Measurements from ENCODE around the gene IFT43.

Gene IFT43

DNA sequence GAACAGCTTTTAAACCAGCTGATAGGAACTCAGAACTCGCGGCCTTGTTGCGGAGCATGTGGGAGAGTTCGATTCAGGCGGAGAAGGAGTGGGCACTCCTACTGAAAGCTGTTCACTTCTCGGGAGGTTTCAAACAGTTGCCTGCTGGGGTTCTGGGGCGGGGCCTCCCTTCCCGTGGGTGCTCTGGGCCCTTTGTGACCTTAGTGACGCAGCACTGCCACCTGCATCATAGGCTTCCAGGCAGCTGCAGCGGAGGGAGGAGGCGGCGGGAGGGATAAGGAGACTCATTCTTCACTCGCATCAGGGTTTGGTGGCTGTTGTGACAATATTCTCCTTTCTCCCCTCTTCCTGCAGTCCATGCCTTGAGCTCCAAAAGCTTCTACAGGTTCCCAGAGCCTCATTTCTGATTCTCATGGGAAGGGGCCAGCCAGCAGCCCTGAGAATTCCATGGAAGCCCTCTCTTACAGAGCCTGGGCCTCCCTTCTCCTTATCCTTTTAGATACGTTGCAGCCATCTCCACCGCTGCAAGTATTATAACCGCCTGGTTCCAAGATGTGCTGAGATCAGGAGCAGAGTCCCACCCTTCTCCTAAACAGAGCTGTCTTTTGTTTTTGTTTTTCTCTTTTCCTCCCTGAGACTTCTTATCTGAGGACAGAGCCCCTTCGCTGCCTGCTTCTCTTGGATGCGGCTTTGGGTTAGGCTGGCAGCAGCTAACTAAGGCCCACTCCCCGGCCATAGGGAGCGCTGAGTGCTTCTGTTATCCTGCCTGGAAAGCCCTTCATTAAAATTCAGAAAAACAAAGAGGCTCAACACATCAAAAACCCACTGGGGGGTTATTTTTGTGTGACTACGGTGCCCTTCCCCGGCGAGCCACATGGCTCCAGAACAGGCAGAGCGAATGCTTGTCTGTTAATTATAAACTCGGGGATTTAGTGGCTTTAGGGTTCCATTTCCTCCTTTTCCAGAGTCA is 98.5 kb downstream of the IFT43 start:
- no peak for DNase-seq

DNA sequence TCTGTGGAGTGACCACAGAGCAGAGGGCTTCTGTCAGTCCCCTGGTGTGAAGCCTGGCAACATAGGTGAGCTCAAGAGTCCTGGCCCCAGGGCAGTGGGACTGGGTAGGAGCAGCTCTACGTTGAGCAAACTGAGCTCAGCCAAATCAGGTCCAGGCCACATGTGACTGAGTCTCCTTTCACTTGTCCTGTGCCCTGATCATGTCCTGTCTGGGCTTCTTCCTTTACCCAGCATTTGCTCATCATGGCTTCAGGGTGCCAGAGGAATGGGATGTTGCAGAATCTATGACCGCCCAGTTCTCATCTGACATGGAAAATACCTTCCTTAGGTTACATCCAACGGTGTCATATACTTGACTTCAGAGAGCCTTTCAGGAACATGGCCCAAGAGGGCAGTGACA is 99.8 kb downstream of the IFT43 start:
- no peak for DNase-seq

DNA sequence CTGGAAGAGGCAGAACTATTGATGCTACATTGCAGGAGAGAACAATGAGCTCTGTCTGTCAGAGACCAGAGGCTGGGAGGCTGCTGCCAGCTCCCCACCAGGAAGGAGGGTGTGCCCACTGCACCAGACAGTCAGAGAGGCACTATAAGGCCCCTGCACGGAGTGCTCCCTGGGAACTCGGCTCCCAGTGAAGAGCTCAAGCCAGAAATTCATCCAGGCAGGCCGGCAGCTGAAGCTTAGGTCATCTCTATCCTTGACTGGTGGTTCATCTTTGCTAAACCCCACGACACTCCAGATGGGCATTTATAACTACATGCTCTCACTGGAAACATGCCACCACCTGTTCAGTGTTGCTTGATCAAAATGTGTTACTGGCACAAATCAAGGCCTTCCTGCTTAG is 101.1 kb downstream of the IFT43 start:
- DNase-seq, result no peak

DNA sequence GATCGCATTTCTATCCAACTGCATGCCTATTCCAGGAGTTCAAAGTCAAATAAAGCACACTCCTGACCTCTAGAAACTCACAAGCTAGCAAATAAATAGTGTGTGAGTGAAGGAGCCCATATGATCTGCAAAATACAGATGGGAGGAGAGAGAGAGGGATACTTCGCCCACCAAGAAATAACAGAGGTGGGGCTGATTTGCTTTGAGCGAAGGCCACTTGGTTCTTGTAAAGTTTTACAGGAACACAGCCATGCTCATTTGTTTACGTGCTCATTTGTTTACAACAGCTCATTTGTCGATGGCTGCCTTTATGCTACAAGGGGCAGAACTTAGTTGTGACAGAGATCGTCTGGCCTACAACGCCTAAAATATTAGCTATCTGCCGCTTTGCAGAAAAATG is 102.8 kb downstream of the IFT43 start:
- DNase-seq, result no peak

DNA sequence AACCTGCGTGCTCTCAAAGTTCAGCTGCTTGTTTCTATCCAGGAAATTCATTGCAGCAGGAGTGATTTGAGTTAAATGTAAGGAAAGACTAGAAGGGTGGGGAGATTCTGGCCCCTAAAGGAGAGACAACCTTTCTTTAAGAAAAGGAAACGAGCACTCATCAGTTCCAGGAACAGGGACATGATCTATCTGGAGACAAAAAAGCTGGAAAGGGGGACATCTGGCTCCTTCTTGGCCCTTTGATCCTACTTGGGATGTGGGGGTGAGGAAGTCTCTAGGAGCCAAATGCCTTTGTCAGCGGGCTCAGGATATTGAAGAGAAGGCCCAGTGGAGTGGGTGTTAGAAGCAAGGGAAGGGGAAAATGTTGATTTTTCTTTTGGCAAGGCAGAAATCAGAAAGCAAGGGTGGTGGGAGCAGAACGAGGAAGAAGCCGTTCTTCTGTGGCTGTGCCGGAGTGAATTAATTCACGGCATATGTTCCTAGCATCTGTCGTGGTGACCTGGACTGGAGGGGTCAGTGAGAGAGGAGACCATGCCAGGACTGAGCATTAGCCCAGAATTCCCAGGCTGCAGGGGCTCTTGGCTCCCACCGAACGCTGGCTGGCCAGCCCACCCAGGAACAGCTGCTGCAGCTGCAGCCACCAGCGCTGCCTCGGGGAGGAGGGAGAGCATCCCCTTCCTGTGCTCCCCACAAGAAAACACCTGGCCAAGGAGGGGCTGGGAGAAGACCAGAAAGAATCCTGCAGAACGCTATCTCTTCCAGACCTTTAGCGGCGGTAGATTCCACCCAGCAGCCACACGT is 103.4 kb downstream of the IFT43 start:
- DNase-seq, result no peak

DNA sequence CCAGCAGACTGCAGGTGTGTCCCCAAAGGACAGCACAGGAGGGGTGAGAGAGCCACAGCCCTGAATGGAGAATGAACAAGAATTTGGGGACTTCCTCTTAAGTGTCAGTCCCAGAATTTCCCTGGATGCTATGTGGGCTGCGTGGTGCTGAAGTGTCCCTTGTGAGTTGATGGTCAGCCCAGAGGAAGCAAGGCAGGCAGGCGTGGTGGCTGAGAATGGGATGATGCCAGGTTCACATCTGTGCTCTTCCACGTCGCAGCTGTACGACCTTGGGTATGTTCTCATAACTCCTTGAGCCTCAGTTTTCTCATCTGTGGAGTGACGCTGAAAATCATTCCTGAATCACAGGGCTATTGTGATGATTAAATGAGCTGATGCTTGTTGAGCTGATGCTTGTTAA is 104.0 kb downstream of the IFT43 start:
- no peak for DNase-seq

DNA sequence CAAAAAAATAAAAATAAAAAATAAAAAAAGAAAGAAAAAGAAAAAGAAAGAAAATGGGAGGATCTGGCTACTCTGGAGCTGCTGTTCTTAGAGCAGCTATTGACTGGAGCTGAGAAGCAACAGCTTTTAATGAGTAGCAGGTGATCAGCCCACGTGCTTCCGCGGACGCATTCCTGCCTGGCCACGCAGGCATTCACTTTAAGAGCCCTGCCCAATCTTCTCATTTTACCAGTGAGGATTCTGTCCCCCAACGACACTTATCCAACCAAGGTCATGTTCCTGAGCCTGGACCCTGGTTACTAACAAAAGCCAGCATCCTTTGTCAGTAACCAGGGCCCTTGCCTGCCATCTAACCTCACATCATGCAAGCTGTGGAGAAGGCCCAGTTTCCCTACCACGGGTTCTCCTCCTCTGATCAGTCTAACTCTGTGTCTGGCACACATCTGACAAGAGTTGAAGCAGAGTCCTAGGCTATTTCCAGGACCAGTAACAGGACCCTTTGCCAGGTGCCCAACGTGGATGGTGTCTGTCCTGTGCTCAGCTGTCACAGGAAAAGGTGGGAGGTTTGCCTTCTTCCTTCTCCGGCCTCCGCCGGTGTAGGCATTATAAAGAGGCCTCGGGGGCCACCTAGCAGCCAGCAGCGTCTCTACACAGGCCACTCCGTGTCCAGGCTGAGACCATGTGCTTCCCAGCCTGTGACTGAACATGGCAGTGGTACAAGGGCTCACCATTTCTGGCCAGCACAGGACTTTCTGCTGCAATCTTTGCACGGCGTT is 105.2 kb downstream of the IFT43 start:
- no peak for DNase-seq

DNA sequence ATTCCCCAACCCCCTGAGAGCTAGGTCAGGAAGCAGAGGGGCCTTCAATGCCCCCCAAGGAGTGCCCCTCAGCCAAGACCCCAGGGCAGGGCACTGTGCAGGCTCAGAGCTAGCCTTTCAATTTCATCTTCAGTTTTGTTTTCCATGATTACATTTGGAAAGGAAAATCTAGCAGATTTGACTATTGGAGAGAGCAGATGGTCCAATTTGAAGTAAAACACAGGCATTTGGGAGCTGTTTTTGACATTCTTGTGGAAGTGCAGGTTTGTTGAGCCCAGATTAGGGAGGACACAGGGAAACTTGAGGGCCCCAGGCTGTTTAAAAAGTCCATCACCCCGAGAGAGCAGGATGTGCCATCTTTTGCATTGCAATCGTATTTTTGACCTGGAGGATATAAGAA is 107.5 kb downstream of the IFT43 start:
- no peak for DNase-seq

DNA sequence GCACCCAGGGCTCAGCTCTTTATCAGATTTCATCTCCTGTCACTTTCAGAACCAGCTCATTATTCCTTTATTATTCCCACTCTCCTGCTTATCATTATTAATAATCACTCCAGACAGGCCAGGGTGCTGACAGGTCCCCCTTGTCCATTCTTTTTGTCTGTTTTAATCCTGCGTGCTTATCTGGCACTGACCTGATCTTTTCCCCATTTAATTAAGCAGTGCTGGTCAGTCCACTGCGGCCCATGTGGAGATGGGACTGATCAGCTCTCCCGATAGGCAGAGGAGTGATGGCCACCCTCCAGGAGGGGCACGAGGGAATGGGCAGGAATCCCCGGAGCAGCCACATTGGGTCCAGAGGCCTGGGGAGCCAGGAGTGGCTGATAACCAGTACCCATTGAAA is 110.7 kb downstream of the IFT43 start:
- DNase-seq, result no peak

DNA sequence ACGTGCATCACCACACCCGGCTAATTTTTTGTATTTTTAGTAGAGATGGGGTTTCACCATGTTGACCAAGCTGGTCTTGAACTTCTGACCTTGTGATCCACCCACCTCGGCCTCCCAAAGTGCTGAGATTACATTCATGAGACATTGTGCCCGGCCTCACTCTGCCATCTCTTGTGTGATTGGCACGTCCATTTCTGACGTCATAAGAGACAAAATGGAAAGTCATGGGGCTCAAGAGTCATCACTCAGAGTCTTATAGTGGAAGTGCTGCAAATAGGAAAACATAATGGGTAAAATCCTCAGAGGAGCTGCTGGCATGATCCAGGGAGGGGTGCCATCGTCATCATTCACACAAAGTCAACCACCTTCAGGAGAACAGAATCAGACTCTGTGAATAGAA is 112.0 kb downstream of the IFT43 start:
- DNase-seq, result no peak

DNA sequence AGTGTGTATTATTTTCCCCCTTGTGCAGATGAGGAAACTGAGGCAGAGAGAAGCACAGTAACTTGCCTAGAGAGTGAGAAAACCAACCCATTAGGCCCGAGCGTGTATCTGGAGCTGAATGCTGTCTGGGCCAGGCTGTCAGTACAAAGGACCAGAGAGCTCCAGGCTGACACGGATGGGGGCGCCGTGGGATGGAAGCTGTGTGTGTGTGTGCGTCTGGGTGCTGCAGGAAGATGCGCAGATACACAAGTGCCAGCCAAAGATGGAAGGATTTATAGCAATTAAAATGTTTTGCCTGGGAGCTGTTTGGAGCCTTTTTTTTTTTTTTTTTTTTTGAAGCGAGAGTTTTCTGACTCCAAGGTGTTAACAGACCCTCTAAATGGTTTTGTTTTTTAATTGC is 112.5 kb downstream of the IFT43 start:
- no peak for DNase-seq

DNA sequence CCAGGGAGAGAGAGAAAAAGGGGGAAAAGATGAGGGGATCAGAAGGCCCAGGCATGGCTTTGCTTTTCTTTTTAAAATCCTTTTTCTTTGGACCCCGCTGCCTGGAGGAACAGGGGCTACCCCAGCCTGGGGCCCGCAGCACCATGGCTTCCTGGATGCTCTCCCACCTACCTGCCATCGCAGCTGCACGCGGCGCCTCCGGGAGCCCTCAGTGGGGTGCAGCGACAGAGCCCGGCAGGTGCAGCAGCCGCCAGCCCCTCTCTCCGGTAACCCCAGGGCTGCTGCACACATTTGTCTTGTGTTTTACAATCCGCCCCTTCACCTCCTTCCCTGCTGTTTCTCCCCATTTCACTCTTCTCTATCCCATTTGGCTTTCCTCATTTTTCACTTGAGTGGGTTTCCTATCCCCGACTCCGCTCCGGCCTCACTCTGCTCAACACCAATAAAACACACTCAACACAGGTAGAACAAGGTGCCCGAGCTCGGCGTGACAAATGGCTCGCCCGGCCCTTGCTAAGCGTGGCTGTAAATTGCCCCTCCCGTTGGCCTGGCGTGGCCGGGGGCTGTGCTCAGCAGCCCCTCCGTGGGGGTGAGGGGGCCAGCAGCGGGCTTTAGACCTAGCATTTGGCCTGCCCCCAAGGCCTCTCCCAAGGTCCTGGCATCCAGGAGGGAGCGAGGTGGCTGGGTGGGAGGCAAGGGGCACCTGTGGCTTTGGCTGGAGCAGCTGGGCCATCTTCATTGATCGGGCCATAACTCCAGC is 113.5 kb downstream of the IFT43 start:
- DNase-seq, result no peak

DNA sequence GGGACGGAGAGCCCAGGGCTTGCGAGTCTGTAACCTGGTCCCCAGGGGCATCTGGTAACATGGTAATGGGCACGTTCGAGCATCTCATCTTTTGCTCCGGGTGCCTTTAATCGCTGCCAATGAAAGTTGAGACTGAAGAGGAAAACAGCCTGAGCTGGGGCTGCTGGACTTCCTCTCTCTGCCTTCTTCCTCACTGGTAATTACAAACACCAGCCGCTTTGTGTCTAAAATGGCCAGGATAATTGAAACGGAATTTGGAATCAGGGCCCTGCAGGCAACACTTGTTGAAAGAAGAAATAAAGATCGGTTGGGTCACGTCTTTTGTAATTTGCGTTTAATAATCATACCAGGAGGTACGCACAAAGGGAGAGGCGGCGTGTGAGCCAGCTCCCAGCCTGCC is 114.7 kb downstream of the IFT43 start:
- DNase-seq, result no peak

DNA sequence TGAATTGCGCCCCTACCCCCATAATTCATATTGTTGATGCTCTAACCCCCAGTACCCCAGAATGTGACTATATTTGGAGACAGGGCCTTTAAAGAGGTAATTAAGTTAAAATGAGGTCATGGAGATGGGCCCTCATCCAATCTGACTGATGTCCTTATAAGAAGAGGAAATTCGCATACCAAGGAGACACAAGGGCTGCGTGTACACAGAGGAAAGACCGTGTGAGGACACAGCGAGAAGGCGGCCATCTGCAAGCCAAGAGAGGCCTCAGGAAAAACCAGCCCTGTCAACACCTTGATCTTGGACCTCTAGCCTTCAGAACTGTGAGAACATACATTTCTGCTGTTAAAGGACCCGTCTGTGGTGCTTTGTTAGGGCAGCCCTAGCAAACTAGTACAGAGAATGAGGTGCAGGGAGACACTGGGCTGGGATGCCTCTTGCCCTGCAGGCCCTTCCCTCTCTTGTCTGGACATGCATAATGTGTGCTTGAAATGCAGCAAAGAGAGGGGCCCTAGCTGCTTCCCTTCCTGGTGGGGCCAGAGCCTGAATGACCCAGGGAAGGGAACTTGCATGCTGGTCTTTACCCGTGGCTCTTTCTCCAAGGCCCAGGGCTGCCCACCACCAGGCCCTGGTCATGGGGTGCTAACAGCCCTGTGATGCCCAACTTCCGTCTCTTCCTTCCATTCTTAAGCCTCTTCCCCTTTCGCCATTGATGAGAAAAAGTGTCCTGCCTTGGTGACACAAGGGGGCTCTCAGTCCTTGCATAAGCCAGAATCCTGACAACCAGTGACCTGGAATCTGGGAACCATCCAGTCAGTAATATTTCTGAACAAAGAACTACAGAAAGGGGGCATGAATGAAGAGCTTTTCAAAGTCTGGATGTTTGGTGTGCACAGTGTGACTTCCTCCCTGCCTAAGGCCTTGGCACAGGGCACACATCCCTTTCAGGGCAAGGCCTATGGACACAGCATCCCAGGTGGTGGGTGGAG is 116.1 kb downstream of the IFT43 start:
- DNase-seq, result no peak

DNA sequence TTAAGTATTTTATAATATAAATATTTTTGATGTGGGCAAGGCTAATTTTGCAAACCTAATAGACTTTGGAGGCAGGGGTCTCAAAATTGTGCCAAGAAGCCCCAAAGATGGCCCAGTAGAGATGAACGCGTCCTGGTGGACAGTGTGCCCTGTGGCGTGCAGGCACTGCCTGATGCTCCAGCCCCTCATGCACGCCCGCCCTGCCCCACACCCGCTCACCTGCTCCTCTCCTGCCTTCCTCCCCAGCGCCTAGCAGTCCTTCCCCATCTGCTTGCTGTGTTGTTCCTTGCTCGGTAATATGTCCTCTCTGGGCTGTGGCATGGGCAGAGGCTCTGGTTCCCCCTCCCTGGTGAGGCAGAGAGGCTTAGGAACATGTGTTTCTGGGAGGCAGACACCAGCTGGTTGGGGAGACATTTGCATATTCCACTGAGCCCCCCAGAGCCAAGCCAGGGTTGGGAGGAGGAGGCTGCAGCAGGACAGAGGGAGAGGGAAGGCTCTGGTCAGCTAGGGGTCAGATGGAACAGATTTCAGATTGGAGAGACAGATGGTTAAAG is 119.3 kb downstream of the IFT43 start:
- no peak for DNase-seq

DNA sequence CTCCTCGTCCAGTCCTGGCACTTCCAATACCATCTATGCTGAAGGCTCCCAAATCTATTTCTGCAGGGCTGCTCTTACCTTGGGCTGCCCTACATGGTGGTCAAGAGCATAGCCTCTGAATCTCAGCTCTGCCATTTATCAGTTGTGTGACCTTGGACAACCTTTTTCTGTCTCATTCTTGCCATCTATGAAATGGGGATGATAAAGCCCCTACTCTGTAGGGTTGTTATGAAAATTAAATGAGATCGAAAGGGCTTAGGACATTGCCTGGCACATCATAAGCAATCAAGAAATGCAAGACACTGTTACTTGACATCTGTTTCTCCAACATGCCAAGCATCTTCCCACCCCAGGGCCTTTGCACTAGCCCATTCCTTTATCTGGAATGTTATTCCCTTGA is 120.6 kb downstream of the IFT43 start:
- DNase-seq, result no peak

DNA sequence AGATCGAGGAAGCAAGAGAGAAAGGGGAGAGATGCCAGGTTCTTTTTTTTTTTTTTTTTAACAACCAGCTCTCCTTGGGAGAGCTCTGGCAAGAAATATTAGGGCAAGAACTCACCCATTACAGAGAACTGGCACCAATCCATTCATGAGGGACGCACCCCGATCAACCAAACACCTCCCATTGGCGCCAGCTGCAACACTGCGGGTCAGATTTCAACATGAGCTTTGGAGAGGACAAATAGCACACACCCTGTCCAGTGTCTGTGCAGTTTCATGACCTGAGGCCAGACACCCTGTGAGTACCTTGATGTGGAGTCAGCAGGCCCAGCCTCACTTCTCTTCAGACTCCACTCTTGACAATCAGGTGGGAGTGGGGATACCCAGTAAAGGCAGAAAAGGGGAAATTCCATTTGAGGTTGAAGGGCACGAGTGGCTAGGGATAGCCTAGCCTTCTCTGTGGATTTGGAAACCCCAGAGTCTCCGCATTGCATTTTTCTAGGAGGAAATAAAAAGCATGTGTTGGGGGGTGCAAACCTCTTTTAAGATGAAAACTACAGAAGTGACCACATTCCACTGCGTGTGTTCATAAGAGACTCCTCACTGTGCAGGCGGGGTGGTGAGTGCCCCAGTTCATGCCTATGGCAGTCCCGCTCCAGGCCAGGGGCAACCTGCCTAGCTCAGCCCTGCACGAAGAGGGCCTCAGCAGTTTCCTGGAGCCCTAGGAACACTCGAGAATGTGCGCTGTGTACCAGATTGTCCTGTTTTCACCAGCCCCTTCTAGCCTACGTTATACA is 123.7 kb downstream of the IFT43 start:
- DNase-seq, result no peak

DNA sequence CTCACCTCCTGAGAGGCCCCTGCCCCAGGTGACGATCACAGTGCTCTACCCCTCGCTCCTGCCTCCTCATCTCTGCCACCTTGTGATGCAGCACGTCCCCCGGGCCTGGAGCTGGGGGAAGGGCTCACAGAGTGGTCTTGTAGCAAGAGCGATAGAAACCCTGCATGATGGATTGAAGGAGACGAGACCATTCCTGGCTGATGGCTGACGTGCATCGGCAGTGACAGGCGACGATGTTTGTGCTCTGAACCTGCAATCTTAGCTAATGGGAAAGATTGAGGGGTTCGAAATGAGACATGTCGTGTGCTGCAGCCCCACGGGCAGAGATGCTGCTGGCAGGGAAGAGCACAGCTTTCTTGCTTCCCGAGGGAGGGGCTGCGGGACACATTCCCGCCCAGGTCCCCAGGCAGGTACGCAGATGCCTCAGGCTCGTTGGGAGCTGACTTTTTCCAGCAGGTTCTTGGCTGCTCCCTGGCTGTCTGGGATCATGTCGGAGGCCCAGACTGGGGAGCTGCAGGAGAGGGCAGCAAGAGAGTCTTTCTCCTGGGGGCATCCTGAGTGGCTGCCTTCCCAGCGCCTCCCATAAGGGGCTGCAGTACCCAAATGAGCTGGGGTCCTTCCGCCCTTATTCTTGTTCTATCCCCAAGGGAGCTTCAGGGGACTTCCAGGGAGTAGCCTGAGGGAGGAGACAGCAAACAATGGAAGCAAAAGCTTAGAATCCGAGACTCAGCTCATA is 127.5 kb downstream of the IFT43 start:
- no peak for DNase-seq

DNA sequence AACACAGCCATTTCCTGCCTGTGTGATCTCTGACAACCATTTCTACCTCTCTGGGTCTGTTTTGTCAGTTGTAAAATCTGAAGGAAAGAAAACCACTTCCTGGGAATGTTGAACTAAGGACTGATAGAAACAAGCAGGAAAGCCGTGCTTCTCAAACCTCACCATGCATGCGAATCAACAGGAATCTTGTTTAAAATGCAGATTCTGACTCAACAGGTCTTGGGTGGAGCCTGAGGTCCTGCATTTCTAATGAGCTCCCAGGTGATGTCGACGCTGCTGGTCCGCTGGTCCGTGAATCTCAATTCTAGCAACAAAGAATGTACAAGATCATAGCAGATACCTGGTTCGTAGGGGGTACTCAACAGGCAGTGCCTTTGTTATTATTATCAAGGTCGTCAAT is 128.1 kb downstream of the IFT43 start:
- no peak for DNase-seq

Data from T-helper 9 cell (primary cell).